ENCODE data around the gene ZRANB3.
"Not testable (repeated sequence)": the region's sequence is repeated elsewhere in the genome, so short reads cannot be mapped to it uniquely, and the experiment has no call there.

The ZRANB3 gene

GRCh38 chr2:135494503-135494902 lies 36.5 kb downstream of the ZRANB3 start:
- DNase-seq (ENCODE audit: extremely low read depth in 1 of 2, low read depth in 1 of 2), result no peak

GRCh38 chr2:135490376-135490775 lies 40.6 kb downstream of the ZRANB3 start:
- DNase-seq (ENCODE audit: extremely low read depth in 1 of 2, low read depth in 1 of 2), result no peak

GRCh38 chr2:135485441-135485840 lies 45.6 kb downstream of the ZRANB3 start:
- DNase-seq (ENCODE audit: extremely low read depth in 1 of 2, low read depth in 1 of 2), result no peak

- DNase-seq (ENCODE audit: extremely low read depth in 1 of 2, low read depth in 1 of 2), result no peak
Measured at GRCh38 chr2:135475128-135475527, 55.9 kb downstream of the ZRANB3 start.

GRCh38 chr2:135473567-135473966 lies 57.5 kb downstream of the ZRANB3 start:
- DNase-seq (ENCODE audit: extremely low read depth in 1 of 2, low read depth in 1 of 2), result no peak

- no peak for DNase-seq (ENCODE audit: extremely low read depth in 1 of 2, low read depth in 1 of 2)
Measured at GRCh38 chr2:135471106-135471505, 59.9 kb downstream of the ZRANB3 start.

- no peak for DNase-seq (ENCODE audit: extremely low read depth in 1 of 2, low read depth in 1 of 2)
Measured at GRCh38 chr2:135457279-135457678, 73.7 kb downstream of the ZRANB3 start.

- DNase-seq (ENCODE audit: extremely low read depth in 1 of 2, low read depth in 1 of 2), result no peak
Measured at GRCh38 chr2:135456835-135457234, 74.2 kb downstream of the ZRANB3 start.

- DNase-seq (ENCODE audit: extremely low read depth in 1 of 2, low read depth in 1 of 2), result no peak
Measured at GRCh38 chr2:135456431-135456830, 74.6 kb downstream of the ZRANB3 start.

- DNase-seq (ENCODE audit: extremely low read depth in 1 of 2, low read depth in 1 of 2), result no peak
Measured at GRCh38 chr2:135454608-135455007, 76.4 kb downstream of the ZRANB3 start.

- not testable (repeated sequence) for DNase-seq (ENCODE audit: extremely low read depth in 1 of 2, low read depth in 1 of 2)
Measured at GRCh38 chr2:135453027-135453426, 78.0 kb downstream of the ZRANB3 start.

- DNase-seq (ENCODE audit: extremely low read depth in 1 of 2, low read depth in 1 of 2), result no peak
Measured at GRCh38 chr2:135451966-135452365, 79.1 kb downstream of the ZRANB3 start.

GRCh38 chr2:135443013-135443412 lies 88.0 kb downstream of the ZRANB3 start:
- not testable (repeated sequence) for DNase-seq (ENCODE audit: extremely low read depth in 1 of 2, low read depth in 1 of 2)

GRCh38 chr2:135435155-135435554 lies 95.9 kb downstream of the ZRANB3 start:
- DNase-seq (ENCODE audit: extremely low read depth in 1 of 2, low read depth in 1 of 2), result not testable (repeated sequence)

GRCh38 chr2:135424849-135425248 lies 106.2 kb downstream of the ZRANB3 start:
- DNase-seq (ENCODE audit: extremely low read depth in 1 of 2, low read depth in 1 of 2), result no peak

GRCh38 chr2:135422898-135423297 lies 108.1 kb downstream of the ZRANB3 start:
- no peak for DNase-seq (ENCODE audit: extremely low read depth in 1 of 2, low read depth in 1 of 2)

GRCh38 chr2:135411646-135412045 lies 119.4 kb downstream of the ZRANB3 start:
- no peak for DNase-seq (ENCODE audit: extremely low read depth in 1 of 2, low read depth in 1 of 2)

GRCh38 chr2:135409436-135409835 lies 121.6 kb downstream of the ZRANB3 start:
- no peak for DNase-seq (ENCODE audit: extremely low read depth in 1 of 2, low read depth in 1 of 2)

GRCh38 chr2:135396259-135396658 lies 134.8 kb downstream of the ZRANB3 start:
- DNase-seq (ENCODE audit: extremely low read depth in 1 of 2, low read depth in 1 of 2), result not testable (repeated sequence)

- no peak for DNase-seq (ENCODE audit: extremely low read depth in 1 of 2, low read depth in 1 of 2)
Measured at GRCh38 chr2:135386993-135387392, 144.0 kb downstream of the ZRANB3 start.

GRCh38 chr2:135378591-135378990 lies 152.4 kb downstream of the ZRANB3 start:
- no peak for DNase-seq (ENCODE audit: extremely low read depth in 1 of 2, low read depth in 1 of 2)

- DNase-seq (ENCODE audit: extremely low read depth in 1 of 2, low read depth in 1 of 2), result no peak
Measured at GRCh38 chr2:135373702-135374101, 157.3 kb downstream of the ZRANB3 start.

GRCh38 chr2:135349941-135350340 lies 181.1 kb downstream of the ZRANB3 start:
- no peak for DNase-seq (ENCODE audit: extremely low read depth in 1 of 2, low read depth in 1 of 2)

Measured in stimulated activated CD8-positive, alpha-beta memory T cell treated with anti-CD3 and anti-CD28 coated beads, Interleukin-7, amount 100 ng/mL, for 48 hours (primary cell).